MM.1S (cell line): ENCODE data around the gene IBTK.

Experiments
- EZH2phosphoT487 ChIP-seq: fragments of 300-600 bp; sonication (generic); IDR thresholded peaks from 2 replicates; pipeline ENCODE4 v1.6.1; 2018; ENCODE audit warnings: antibody characterized with exemption, low read length
- TF ChIP-seq, protein P1 (sequence below): fragments of 300-600 bp; sonication (generic); IDR thresholded peaks from 2 replicates; pipeline ENCODE4 v1.5.1; 2016; ENCODE audit warnings: antibody characterized with exemption, low read length, mixed read lengths

DNA sequence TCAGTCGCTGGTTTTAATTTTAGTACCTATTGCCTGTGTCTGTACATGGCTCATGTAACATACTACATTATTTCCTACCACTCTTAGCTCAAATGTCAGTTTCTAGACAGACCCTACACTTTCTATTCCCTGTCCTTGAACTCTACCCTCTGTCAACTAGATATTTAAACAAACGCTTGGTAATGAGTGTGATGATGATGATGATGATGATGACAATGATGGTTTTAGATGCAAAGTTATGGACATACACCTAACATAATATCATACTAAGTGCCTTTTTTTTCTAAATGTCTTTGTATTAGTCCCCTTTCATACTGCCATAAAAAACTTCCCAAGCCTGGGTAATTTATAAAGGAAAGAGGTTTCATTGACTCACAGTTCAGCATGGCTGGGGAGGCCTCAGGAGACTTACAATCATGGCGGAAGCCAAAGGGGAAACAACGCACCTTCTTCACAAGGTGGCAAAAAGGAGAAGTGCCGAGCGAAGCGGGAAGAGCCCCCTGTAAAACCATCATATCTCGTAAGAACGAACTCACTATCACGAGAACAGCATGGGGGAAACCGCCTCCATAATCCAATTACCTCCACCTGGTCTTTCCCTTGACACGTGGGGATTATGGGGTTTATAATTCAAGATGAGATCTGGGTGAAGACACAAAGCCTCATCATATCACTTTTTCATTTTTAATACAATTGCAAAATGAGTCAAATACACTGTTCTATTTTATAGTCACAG is 87.1 kb downstream of the IBTK start:
- TF ChIP-seq, protein P1, sequence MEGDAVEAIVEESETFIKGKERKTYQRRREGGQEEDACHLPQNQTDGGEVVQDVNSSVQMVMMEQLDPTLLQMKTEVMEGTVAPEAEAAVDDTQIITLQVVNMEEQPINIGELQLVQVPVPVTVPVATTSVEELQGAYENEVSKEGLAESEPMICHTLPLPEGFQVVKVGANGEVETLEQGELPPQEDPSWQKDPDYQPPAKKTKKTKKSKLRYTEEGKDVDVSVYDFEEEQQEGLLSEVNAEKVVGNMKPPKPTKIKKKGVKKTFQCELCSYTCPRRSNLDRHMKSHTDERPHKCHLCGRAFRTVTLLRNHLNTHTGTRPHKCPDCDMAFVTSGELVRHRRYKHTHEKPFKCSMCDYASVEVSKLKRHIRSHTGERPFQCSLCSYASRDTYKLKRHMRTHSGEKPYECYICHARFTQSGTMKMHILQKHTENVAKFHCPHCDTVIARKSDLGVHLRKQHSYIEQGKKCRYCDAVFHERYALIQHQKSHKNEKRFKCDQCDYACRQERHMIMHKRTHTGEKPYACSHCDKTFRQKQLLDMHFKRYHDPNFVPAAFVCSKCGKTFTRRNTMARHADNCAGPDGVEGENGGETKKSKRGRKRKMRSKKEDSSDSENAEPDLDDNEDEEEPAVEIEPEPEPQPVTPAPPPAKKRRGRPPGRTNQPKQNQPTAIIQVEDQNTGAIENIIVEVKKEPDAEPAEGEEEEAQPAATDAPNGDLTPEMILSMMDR, result no peak
- no peak for TF ChIP-seq EZH2phosphoT487
